Activated CD8-positive, alpha-beta memory T cell treated with anti-CD3 and anti-CD28 coated beads for 36 hours (primary cell): ENCODE results near the gene ALG3. TPM values are rescaled to one million over a fixed set of nuclear protein-coding genes. Genes with fewer than 3 reads are reported as not detected.
"Not testable (repeated sequence)": the region's sequence is repeated elsewhere in the genome, so short reads cannot be mapped to it uniquely, and the experiment has no call there.

ENCODE experiments used
- CTCF ChIA-PET: fragments of 350-600 bp; sonication (Branson Sonifier 250); formaldehyde crosslinking; loops from one replicate; lab custom pipeline; 2021; ENCODE audit warnings: antibody characterized with exemption; lab: Charles Lee
- POLR2A ChIA-PET: fragments of 350-600 bp; sonication (Branson Sonifier 250); formaldehyde crosslinking; loops from one replicate; lab custom pipeline; 2021; ENCODE audit warnings: antibody characterized with exemption; lab: Charles Lee
- total RNA-seq, 2 experiments: library from RNA; stranded (reverse); gene quantifications; one replicate each; pipeline ENCODE4 v1.2.3, GENCODE V29; 2021

Gene ALG3
- total RNA-seq = 10 to 100 TPM; 59.7 to 61.9 TPM

DNA sequence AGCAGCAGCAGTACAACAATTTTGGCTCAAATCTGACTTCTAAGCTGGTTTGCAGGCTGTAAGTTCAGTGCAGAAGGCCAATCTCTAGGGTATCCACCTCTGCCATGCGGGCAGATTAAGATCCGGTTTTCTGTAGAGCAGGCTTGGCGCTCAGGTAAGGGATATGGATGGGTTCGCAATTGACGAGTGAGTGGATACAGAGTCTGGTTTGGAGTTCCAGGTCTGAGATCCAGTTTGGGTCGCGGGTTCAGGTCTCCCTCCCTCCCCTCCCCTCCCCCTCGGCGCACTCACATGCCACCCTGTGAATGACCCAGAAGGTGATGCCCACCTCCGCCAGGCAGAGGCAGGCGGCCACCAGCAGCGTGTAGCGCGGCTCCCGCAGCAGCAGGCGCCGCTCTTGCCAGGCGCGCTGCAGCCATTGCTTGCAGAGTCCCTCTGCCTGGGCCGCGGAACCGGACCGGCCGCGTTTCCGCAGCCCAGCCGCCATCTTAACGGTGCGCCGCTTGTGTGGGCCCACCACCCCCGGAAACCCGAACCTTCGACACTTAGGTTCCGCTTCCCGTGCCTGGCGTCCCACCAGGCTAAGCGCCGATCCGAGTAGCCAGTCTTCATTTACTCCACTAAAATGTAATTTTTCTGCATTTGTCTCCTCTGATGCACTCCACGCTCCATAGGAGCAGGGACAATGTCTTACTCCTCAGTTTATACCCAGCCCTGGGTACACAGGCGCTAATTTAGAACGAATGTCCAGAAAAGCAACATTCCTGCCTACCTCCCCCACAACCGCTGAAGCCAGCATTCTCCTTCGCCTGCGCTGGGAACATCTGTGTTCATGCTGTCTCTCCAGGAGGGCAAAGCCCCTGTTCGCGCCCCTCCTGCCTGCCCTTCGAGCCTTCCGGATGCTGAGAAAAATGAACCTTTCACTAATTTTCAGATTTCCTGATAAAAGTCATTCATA, at the start of gene ALG3:
TSS of gene ALG3 (minus strand) at position 509 of the 958 bp plus-strand sequence. CDS start at position 487, 22 bp downstream.
- POLR2A ChIA-PET = no interaction called here
- CTCF ChIA-PET = interaction anchor here (0.8 to 1.4 kb wide), 4 partner anchors 11 to 113 kb away, joined by 3 to 29 read pairs (median 6); no protein-coding TSS in a partner anchor

DNA sequence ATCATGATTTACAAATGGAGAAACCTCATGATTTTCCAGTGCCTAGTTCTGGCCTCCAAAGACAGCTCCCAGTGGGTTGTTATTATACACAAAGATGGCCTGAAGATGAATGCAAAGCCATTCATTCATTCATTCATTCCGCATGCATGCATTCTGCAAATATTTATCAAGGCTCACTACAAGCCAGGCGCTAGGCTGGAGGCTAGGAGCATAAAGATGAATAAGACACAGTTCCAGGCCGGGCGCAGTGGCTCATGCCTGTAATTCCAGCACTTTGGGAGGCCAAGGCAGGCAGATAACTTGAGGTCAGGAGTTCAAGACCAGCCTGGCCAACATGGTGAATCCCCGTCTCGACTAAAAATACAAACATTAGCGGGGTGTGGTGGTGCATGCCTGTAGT, 47.9 kb upstream of the ALG3 start:
- ChIA-PET CTCF (interaction anchor here (0.7 to 0.9 kb wide), 2 partner anchors 12 to 122 kb away, joined by 3 to 4 read pairs; no protein-coding TSS in a partner anchor), POLR2A (no interaction called here)

DNA sequence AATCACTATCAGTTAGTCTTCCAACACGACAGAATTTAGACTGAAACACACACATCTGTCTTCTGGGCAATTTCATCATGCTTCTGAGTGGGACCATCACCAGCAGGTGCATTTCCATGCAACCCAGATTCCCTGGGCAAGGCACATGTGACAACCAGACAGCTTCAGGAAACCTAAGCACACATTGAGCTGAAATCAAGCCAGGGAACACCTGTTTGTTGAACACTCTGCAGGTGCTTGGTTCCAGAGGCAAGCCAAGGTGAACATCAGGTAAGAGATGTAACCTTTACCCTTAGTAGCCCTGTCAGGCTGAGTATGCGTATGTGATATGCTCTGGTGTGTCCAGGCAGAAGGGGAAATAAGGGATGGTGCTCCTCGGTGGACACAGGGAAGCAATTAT, 47.0 kb upstream of the ALG3 start:
- ChIA-PET CTCF (interaction anchor here (1.9 kb wide), 1 partner anchor 46 kb away, joined by 6 read pairs; the partner anchor contains the start of gene EEF1AKMT4), POLR2A (no interaction called here)

DNA sequence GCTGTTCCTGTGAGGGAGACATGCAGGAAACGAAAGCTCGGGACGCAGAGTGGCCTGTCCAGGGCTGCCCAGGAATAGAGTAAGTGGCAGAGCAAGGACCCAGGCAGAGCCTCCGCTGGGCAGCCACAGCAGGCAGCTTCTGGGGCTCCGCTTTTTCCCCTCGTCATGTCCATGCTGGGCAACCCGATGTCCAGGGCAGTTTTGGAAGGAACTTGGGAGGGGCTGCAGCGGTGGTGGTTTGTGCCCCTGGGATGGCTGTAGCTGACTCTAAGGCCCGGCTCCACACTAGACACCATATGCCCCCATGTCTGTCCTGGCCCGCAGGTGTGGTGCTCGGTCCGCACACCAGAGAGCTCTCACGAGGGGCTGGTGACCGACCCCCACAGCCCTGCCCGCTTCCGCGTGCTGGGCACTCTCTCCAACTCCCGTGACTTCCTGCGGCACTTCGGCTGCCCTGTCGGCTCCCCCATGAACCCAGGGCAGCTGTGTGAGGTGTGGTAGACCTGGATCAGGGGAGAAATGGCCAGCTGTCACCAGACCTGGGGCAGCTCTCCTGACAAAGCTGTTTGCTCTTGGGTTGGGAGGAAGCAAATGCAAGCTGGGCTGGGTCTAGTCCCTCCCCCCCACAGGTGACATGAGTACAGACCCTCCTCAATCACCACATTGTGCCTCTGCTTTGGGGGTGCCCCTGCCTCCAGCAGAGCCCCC, 43.1 kb upstream of the ALG3 start:
- ChIA-PET POLR2A (no interaction called here), CTCF (interaction anchor here (1.2 to 4.1 kb wide), 2 partner anchors 64 to 72 kb away, joined by 3 to 23 read pairs; no protein-coding TSS in a partner anchor)

DNA sequence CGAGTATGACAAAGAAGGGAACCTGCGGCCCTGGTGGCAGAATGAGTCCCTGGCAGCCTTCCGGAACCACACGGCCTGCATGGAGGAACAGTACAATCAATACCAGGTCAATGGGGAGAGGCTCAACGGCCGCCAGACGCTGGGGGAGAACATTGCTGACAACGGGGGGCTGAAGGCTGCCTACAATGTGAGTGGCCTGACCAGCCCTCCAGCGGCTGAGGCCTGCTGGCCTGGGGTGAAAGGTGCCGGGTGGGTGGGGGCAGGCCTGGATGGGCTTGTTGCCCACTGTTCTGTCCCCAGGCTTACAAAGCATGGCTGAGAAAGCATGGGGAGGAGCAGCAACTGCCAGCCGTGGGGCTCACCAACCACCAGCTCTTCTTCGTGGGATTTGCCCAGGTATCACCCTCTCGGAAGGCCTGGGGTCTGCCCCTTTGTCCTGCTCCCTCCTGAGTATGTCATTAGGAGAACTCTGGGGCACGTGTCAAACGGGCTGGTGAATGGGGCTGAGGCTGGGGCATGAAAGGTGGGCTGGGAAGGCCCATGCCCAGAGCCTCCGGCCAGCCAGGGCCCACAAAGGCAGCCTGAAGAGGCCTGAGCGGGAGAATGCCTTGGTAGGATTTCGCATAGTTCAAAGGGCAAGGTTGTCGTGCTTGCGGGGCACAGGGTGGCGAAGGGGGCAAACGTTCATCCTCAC, 42.4 kb upstream of the ALG3 start:
- ChIA-PET POLR2A (no interaction called here), CTCF (interaction anchor here (4.1 kb wide), 1 partner anchor 64 kb away, joined by 23 read pairs; no protein-coding TSS in a partner anchor)

DNA sequence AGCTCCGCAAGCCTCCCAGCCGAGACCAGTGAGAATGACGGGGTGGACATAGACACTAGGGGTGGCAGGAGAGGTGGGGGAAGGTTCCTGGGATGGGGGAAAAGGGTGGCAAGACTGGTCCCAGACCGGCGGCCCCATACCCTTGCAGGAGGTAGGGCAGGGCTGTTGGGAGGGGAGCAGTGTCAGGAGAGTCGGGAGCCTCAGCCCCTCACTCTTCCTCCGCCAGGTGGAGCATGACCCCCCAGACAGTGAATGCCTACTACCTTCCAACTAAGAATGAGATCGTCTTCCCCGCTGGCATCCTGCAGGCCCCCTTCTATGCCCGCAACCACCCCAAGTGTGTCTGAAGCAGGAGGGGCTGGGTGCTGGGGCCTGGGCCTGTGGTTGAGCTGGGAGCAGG, 41.6 kb upstream of the ALG3 start:
- POLR2A ChIA-PET = no interaction called here

DNA sequence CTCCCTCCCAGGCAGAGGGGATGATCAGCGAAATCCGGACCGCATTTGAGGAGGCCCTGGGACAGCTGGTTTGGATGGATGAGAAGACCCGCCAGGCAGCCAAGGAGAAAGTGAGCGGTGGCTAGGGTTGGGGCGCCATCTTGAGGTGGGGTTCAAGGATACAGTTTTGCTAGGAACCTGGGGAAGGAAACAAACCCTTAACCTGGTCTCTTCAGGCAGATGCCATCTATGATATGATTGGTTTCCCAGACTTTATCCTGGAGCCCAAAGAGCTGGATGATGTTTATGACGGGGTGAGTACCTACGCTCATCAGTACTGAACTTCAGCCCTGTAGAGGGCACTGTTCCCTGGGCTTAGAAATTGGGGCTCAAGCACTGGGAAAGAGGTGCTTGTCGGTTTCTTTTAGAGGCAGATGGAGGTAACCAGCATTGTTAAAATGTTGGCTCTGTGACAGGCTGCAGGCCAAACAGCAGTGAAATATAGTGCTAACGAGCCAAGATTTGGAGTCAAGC, 40.7 kb upstream of the ALG3 start:
- ChIA-PET CTCF (interaction anchor here (0.7 to 4.1 kb wide), 11 partner anchors 9 to 396 kb away, joined by 3 to 23 read pairs (median 4); no protein-coding TSS in a partner anchor), POLR2A (interaction anchor here (0.6 kb wide), 1 partner anchor 59 kb away, joined by 3 read pairs; no protein-coding TSS in a partner anchor)

More for the DNA sequence above, 41.6 kb upstream of the ALG3 start:
- CTCF ChIA-PET = interaction anchor here (1.6 to 4.1 kb wide), 2 partner anchors 10 to 63 kb away, joined by 4 to 23 read pairs; no protein-coding TSS in a partner anchor

DNA sequence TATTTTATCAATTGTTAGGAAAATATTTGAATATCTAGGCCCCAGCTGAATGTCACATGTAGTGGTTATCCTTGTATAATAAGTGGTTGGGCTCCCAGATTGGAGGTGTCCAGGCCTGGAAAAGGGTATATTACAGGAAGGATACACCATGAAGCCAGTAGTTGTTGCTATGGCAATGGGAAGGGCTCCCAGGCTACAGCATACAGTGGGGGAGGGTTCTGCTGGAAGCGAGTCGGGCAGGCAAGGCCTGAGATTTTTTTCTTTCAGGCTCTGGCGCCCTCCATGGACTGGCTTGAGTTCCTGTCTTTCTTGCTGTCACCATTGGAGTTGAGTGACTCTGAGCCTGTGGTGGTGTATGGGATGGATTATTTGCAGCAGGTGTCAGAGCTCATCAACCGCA, 35.9 kb upstream of the ALG3 start:
- POLR2A ChIA-PET = no interaction called here
- CTCF ChIA-PET = interaction anchor here (1.0 to 1.4 kb wide), 3 partner anchors 12 to 58 kb away, joined by 3 to 4 read pairs (median 3); partner anchors contain the start of gene EEF1AKMT4

DNA sequence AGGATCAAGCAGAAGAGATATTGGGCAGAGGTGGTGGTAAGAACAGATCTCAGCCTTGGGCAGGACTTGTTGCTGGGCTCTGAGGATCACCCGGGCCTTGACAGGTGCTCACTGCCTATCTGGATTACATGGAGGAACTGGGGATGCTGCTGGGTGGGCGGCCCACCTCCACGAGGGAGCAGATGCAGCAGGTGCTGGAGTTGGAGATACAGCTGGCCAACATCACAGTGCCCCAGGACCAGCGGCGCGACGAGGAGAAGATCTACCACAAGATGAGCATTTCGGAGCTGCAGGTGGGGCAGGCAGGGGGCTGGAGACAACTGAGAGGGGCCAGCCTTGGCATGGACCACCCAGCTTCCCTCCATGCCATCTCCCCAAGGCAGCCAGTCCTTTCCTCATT, 34.9 kb upstream of the ALG3 start:
- POLR2A ChIA-PET = no interaction called here
- CTCF ChIA-PET = interaction anchor here (0.9 to 1.3 kb wide), 2 partner anchors 34 to 56 kb away, joined by 3 to 4 read pairs; partner anchors contain the start of gene EEF1AKMT4

DNA sequence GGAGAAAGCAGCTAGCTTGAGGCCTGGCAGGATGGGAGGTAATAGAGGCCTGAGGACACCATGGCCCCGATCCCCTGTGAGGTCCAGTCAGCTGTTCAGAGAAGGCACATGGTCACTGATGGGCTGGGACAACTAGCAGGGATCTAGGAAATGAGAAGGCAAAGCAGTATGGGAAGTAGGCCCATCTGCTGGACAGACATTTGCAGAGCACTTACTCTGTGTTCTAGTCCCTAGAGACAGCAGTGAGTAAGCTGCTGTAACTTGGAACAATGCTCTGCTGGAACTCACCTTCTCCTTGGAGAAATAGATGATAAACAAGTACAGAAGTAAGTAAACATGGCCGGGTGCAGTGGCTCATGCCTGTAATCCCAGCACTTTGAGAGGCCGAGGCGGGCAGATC, 34.2 kb upstream of the ALG3 start:
- ChIA-PET POLR2A (no interaction called here), CTCF (interaction anchor here (0.9 kb wide), 1 partner anchor 55 kb away, joined by 3 read pairs; no protein-coding TSS in a partner anchor)

DNA sequence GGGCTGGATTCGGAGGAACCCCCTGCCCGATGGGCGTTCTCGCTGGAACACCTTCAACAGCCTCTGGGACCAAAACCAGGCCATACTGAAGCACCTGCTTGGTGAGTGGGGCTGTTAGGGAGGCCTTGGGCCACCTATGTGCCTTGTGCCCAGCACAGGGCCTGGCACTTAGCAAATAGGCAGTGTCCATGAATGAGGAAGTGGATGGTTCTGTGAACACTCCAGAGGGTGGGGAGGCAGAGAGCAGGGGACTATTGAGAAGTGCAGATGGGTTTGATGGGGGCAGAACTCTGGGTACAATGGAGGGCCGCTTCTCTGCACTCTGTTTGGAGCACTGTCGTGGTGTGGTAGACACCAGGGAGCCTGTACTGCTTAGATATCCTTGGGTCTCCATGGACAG, 28.6 kb upstream of the ALG3 start:
- POLR2A ChIA-PET = no interaction called here

DNA sequence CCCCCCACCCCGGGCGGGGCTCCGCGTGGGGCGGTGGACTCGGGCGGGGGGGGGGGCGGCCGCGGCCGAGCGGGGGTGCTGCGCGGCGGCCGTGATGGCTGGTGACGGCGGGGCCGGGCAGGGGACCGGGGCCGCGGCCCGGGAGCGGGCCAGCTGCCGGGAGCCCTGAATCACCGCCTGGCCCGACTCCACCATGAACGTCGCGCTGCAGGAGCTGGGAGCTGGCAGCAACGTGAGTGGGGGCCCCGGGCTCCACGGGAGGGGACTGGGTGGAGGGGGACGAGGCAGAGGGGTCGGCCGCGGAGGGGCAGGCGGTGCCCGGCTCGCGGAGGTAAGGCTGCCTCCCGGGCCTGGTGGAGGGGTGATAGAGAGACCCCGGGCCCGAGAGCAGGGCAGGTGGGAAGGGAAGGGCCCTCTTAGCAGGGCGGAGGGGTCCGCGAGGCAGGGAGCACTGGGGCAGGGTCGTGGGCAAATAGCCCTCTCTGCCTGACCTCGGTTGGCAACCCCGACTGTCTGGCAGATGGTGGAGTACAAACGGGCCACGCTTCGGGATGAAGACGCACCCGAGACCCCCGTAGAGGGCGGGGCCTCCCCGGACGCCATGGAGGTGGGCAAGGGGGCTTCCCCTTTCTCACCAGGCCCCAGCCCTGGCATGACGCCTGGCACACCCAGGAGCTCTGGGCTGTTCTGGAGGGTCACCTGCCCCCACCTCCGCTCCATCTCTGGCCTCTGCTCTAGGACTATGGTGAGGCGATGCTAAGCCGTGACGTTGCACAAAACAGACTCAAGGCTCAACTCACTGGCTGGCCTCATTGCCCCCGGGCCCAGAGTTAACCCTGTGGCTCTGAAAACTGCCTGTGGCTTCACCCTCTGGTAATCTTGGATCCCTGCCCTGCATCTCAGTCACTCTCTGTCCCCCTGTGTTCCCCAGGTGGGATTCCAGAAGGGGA, 27.5 kb upstream of the ALG3 start, which contains the start of gene ECE2:
TSS of gene ECE2 (plus strand) at position 62 of the 950 bp plus-strand sequence. CDS start at position 194, 132 bp downstream.
- ChIA-PET POLR2A (no interaction called here), CTCF (no interaction called here)

More for the DNA sequence above, 28.6 kb upstream of the ALG3 start:
- CTCF ChIA-PET = no interaction called here

DNA sequence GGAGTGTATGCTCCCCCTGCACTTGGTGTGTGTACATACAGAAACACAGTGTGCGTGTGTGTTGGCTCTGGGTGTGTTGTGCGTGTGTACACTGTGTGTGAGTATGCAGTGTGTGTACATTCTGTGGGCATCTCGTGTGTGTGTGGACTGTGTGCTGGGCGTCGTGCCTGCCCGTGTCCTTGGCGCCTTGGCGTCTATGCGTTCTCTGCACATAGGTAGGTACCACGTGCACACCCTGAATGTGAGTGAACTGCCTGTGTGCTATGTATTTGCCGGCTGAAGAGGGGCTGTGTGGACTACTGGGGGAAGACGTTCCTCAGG, 26.6 kb upstream of the ALG3 start:
- ChIA-PET POLR2A (no interaction called here), CTCF (no interaction called here)

DNA sequence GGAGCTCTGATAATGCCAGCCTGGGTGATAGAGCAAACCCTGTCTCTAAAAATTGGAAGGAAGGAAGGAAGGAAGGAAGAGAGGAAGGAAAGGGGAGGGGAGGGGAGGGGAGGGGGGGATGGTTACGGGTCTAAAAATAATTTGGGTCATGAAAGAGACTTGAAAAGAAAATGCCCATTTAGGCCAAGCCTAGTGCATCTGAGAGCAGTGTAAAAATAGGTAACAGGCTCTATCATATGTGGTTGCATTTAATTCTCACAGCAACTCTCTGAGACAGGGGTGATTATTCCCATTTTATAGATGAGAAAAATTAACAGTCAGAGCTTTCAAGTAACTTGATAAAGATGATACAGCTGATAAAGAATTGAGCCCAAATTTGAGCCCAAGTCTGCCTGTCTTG, 23.5 kb upstream of the ALG3 start:
- ChIA-PET POLR2A (no interaction called here), CTCF (no interaction called here)

DNA sequence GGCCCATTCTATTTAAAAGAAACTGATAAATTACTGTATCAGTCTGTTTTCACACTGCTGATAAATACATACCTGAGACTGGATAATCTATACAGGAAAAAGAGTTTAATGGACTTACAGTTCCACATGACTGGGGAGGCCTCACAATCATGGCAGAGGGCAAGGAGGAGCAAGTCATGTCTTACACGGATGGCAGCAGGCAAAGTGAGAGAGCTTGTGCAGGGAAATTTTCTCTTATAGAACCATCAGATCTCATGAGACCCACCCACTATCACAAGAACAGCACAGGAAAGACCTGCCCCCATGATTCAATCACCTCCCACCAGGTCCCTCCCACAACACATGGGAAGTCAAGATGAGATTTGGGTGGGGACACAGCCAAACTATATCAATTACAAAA, 18.5 kb upstream of the ALG3 start:
- CTCF ChIA-PET = interaction anchor here (1.0 kb wide), 1 partner anchor 20 kb away, joined by 3 read pairs; no protein-coding TSS in a partner anchor
- POLR2A ChIA-PET = not testable (repeated sequence)

DNA sequence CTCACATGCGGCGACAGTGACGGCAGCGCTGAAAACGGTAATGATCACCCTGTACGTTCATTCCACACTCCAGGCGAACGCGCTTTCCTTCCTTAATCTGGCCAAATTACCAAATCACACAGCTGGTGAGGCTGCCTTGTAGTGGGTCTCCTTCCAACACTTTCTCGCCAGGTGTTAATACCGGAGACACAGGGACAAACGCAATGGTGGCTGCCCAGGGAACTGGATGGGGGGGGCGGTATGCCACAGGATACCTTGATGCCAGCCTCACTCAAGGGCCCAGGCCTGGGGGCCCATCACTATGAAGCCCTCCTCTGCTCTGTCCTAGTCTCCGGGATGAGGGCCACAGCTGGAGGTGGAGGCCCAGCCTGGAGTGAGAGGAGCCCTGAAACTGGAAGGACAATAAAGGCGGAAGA, 14.0 kb upstream of the ALG3 start:
- ChIA-PET POLR2A (interaction anchor here (0.6 kb wide), 1 partner anchor 710 kb away, joined by 7 read pairs; no protein-coding TSS in a partner anchor), CTCF (interaction anchor here (0.6 to 1.2 kb wide), 4 partner anchors 13 to 765 kb away, joined by 3 to 8 read pairs (median 4); partner anchors contain the start of gene EEF1AKMT4)
